IMR-90 (cell line): ENCODE data around the gene VSX2. TPM values are rescaled to one million over a fixed set of nuclear protein-coding genes. Genes with fewer than 3 reads are reported as not detected.
A peak's percentile ranks its signal among the peaks of the same experiment; 100 is the strongest.

Source experiments
- ATAC-seq: fragments of 200-7000 bp; cut with Tn5 transposase; 2 replicates; pipeline ENCODE4 v1.9.1; 2020; ENCODE audit warnings: low read depth, mild to moderate bottlenecking, moderate library complexity
- BruUV-seq: library from RNA; stranded (reverse); fragments of 400-500 nt; replicated peaks from 2 replicates; lab custom pipeline; 2021; lab: Mats Ljungman, UMichigan
- CTCF ChIA-PET: fragments of 300-600 bp; formaldehyde crosslinking; extraction: SDS; loops from one replicate; lab custom pipeline; 2021; ENCODE audit warnings: antibody characterized with exemption; lab: Yijun Ruan, JAX
- POLR2A ChIA-PET: fragments of 300-600 bp; sonication (Branson Sonifier 250); formaldehyde crosslinking; loops from one replicate; lab custom pipeline; 2022; ENCODE audit warnings: antibody characterized with exemption; ENCODE audit not compliant: unreplicated experiment; lab: Charles Lee
- DNase-seq: peaks from one replicate; pipeline ENCODE4 v3.0.0; 2013
- H2AFZ ChIP-seq: replicated peaks from 2 replicates; pipeline ENCODE3; 2013; ENCODE audit warnings: low read length, mild to moderate bottlenecking; ENCODE audit not compliant: poor library complexity
- H2AK5ac ChIP-seq: 2 replicates; pipeline ENCODE4 v1.6.1; 2013; ENCODE audit warnings: low read depth, low read length, inconsistent platforms
- H2AK9ac ChIP-seq: replicated peaks from 2 replicates; pipeline ENCODE3; 2013; ENCODE audit warnings: mild to moderate bottlenecking, low read depth, low read length, moderate library complexity; ENCODE audit not compliant: poor library complexity
- H2BK120ac ChIP-seq: 2 replicates; pipeline ENCODE4 v1.6.1; 2013; ENCODE audit warnings: low read depth, low read length, inconsistent platforms
- H2BK15ac ChIP-seq: 3 replicates; pipeline ENCODE4 v1.6.1; 2013; ENCODE audit warnings: low read depth, low read length, inconsistent platforms
- H2BK20ac ChIP-seq: 2 replicates; pipeline ENCODE4 v1.6.1; 2013; ENCODE audit warnings: low read depth, mild to moderate bottlenecking, inconsistent platforms, low read length, moderate library complexity
- H2BK5ac ChIP-seq: 2 replicates; pipeline ENCODE4 v1.6.1; 2013; ENCODE audit warnings: mild to moderate bottlenecking, low read depth, low read length, inconsistent platforms; ENCODE audit not compliant: poor library complexity, severe bottlenecking
- H3K14ac ChIP-seq: replicated peaks from 2 replicates; pipeline ENCODE4 v1.6.1; 2013; ENCODE audit warnings: low read depth, low read length, inconsistent platforms
- H3K18ac ChIP-seq: 2 replicates; pipeline ENCODE4 v1.6.1; 2013; ENCODE audit warnings: low read depth, low read length, control low read depth
- H3K23ac ChIP-seq: 2 replicates; pipeline ENCODE4 v1.6.1; 2013; ENCODE audit warnings: low read depth, low read length, inconsistent platforms
- H3K27ac ChIP-seq: 2 replicates; pipeline ENCODE4 v1.5.1; 2013; ENCODE audit warnings: mild to moderate bottlenecking, control low read depth, low read length; ENCODE audit not compliant: insufficient read depth
- H3K27me3 ChIP-seq: 2 replicates; pipeline ENCODE4 v1.6.1; 2013; ENCODE audit warnings: low read length; ENCODE audit not compliant: control insufficient read depth, insufficient read depth
- H3K36me3 ChIP-seq: 2 replicates; pipeline ENCODE4 v1.6.1; 2013; ENCODE audit warnings: low read length, mixed read lengths; ENCODE audit not compliant: control insufficient read depth, insufficient read depth
- H3K4ac ChIP-seq: 2 replicates; pipeline ENCODE4 v1.6.1; 2013; ENCODE audit warnings: low read depth, low read length, inconsistent platforms
- H3K4me1 ChIP-seq: 2 replicates; pipeline ENCODE4 v1.6.1; 2013; ENCODE audit warnings: low read length, mixed read lengths; ENCODE audit not compliant: control insufficient read depth, insufficient read depth
- H3K4me2 ChIP-seq: 2 replicates; pipeline ENCODE4 v1.6.1; 2013; ENCODE audit warnings: low read depth, mild to moderate bottlenecking, control low read depth, low read length, moderate library complexity
- H3K4me3 ChIP-seq: 2 replicates; pipeline ENCODE4 v1.5.1; 2013; ENCODE audit warnings: low read depth, mild to moderate bottlenecking, control low read depth, low read length, moderate library complexity; ENCODE audit not compliant: insufficient read depth
- H3K56ac ChIP-seq: 2 replicates; pipeline ENCODE4 v1.6.1; 2013; ENCODE audit warnings: low read length, inconsistent platforms; ENCODE audit not compliant: insufficient read depth; ENCODE audit errors: extremely low read depth
- H3K79me1 ChIP-seq, 2 experiments: 2 replicates each; pipeline ENCODE4 v1.6.1; 2013; ENCODE audit warnings: low read length in 2 of 2, inconsistent platforms in 1 of 2, low read depth in 1 of 2
- H3K9ac ChIP-seq: 2 replicates; pipeline ENCODE4 v1.6.1; 2013; ENCODE audit warnings: low read depth, low read length, control low read depth
- H3K9me1 ChIP-seq: 2 replicates; pipeline ENCODE4 v1.6.1; 2013; ENCODE audit warnings: low read length, inconsistent platforms; ENCODE audit not compliant: insufficient read depth
- H3K9me3 ChIP-seq: 2 replicates; pipeline ENCODE4 v1.6.1; 2013; ENCODE audit warnings: low read length; ENCODE audit not compliant: control insufficient read depth, insufficient read depth
- H4K20me1 ChIP-seq: 2 replicates; pipeline ENCODE4 v1.6.1; 2013; ENCODE audit warnings: low read length, inconsistent platforms; ENCODE audit not compliant: insufficient read depth
- H4K5ac ChIP-seq: 2 replicates; pipeline ENCODE4 v1.6.1; 2013; ENCODE audit warnings: mild to moderate bottlenecking, low read depth, low read length, control low read depth
- H4K8ac ChIP-seq, 2 experiments: 2 replicates each; pipeline ENCODE4 v1.6.1; 2013; ENCODE audit warnings: low read depth in 2 of 2, low read length in 2 of 2, control low read depth in 1 of 2, inconsistent platforms in 1 of 2
- H4K91ac ChIP-seq: 2 replicates; pipeline ENCODE4 v1.6.1; 2013; ENCODE audit warnings: low read depth, low read length, inconsistent platforms; ENCODE audit not compliant: insufficient read depth
- BHLHE40 ChIP-seq: fragments of 150-350 bp; IDR thresholded peaks from 2 replicates; pipeline ENCODE4 v1.6.1; 2016; ENCODE audit warnings: mild to moderate bottlenecking, low read depth, low read length
- CEBPB ChIP-seq: IDR thresholded peaks from 2 replicates; pipeline ENCODE4 v1.6.1; 2012; ENCODE audit warnings: low read depth, low read length, improper control_type of control experiment
- CHD1 ChIP-seq: IDR thresholded peaks from 2 replicates; pipeline ENCODE4 v1.6.1; 2012; ENCODE audit warnings: low read depth, low read length, improper control_type of control experiment
- FOS ChIP-seq: fragments of 150-350 bp; IDR thresholded peaks from 2 replicates; pipeline ENCODE4 v1.6.1; 2016; ENCODE audit warnings: low read depth, low read length
- MAFK ChIP-seq: IDR thresholded peaks from 2 replicates; pipeline ENCODE4 v1.6.1; 2012; ENCODE audit warnings: low read depth, low read length, improper control_type of control experiment
- MAZ ChIP-seq: IDR thresholded peaks from 2 replicates; pipeline ENCODE4 v1.6.1; 2012; ENCODE audit warnings: low read depth, mild to moderate bottlenecking, low read length, improper control_type of control experiment, moderate library complexity, borderline replicate concordance
- MXI1 ChIP-seq: IDR thresholded peaks from 2 replicates; pipeline ENCODE4 v1.6.1; 2012; ENCODE audit warnings: low read depth, mild to moderate bottlenecking, low read length, moderate library complexity, borderline replicate concordance
- NFE2L2 ChIP-seq: fragments of 150-350 bp; IDR thresholded peaks from 2 replicates; pipeline ENCODE4 v1.6.1; 2016; ENCODE audit warnings: low read depth, mild to moderate bottlenecking, low read length
- POLR2A ChIP-seq: IDR thresholded peaks from 2 replicates; pipeline ENCODE4 v1.6.1; 2012; ENCODE audit warnings: mild to moderate bottlenecking, low read depth, low read length
- RAD21 ChIP-seq: IDR thresholded peaks from 2 replicates; pipeline ENCODE4 v1.6.1; 2012; ENCODE audit warnings: low read length, improper control_type of control experiment
- RCOR1 ChIP-seq: IDR thresholded peaks from 2 replicates; pipeline ENCODE4 v1.6.1; 2012; ENCODE audit warnings: mild to moderate bottlenecking, low read length, improper control_type of control experiment; ENCODE audit not compliant: insufficient replicate concordance
- RFX5 ChIP-seq: IDR thresholded peaks from 2 replicates; pipeline ENCODE4 v1.8.0; 2012; ENCODE audit warnings: low read depth, mild to moderate bottlenecking, low read length, moderate library complexity
- SMC3 ChIP-seq: fragments of 150-350 bp; IDR thresholded peaks from 2 replicates; pipeline ENCODE4 v1.6.1; 2016; ENCODE audit warnings: low read depth, mild to moderate bottlenecking, antibody characterized with exemption, low read length, moderate library complexity
- WGBS, 2 experiments: methylation state at CpG; one replicate each; pipeline versions ENCODE4 v1.1.5 to v1.1.7; 2013; ENCODE audit warnings: missing lambda C conversion rate in 2 of 2; ENCODE audit not compliant: insufficient read length in 1 of 2; ENCODE audit errors: extremely low coverage in 2 of 2; 5-methylcytosine and 5-hydroxymethylcytosine counted together
- dilution Hi-C: fragments of 300-500 bp; cut with HindIII; formaldehyde crosslinking; loops from one replicate; pipeline ENCODE4 v1.14.3; 2018; ENCODE audit warnings: low sequenced_read_pairs; ENCODE audit not compliant: unreplicated experiment
- in situ Hi-C: fragments of 300-500 bp; cut with MboI; formaldehyde crosslinking; loops from 3 replicates; pipeline ENCODE4 v1.14.3; 2019; ENCODE audit warnings: low sequenced_read_pairs, inconsistent platforms, mixed read lengths
- intact Hi-C: fragments of 100-400 bp; cut with micrococcal nuclease; formaldehyde crosslinking; loops from 2 replicates; pipeline ENCODE4 v1.10.0; 2022
- polyA plus RNA-seq, 3 experiments: library from polyadenylated mRNA; depleted of rRNA; stranded (reverse); fragments of >200 nt; gene quantifications; 2 replicates each; pipeline ENCODE4 v1.2.3, GENCODE V29; 2012; ENCODE audit warnings: low replicate concordance in 1 of 3
- total RNA-seq: library from RNA; depleted of rRNA; stranded (reverse); fragments of >200 nt; gene quantifications from 2 replicates; pipeline ENCODE4 v1.2.3, GENCODE V29; 2012
- TF ChIP-seq, protein P1 (sequence below): fragments of 150-350 bp; IDR thresholded peaks from 2 replicates; pipeline ENCODE4 v1.6.1; 2017; ENCODE audit warnings: mild to moderate bottlenecking, antibody characterized with exemption, low read length, low read depth
- TF ChIP-seq, protein P2 (sequence below): conservative IDR thresholded peaks from 2 replicates; pipeline ENCODE4 v1.5.1; 2012; ENCODE audit warnings: mild to moderate bottlenecking, low read depth, low read length, improper control_type of control experiment
- TF ChIP-seq, protein P3 (sequence below): fragments of 150-350 bp; IDR thresholded peaks from 2 replicates; pipeline ENCODE4 v1.6.1; 2016; ENCODE audit warnings: low read depth, mild to moderate bottlenecking, low read length, moderate library complexity, borderline replicate concordance

Gene VSX2
- total and polyA plus RNA-seq, 2 of the 4 experiments (the other 2 are of a cell fraction) = not detected

DNA sequence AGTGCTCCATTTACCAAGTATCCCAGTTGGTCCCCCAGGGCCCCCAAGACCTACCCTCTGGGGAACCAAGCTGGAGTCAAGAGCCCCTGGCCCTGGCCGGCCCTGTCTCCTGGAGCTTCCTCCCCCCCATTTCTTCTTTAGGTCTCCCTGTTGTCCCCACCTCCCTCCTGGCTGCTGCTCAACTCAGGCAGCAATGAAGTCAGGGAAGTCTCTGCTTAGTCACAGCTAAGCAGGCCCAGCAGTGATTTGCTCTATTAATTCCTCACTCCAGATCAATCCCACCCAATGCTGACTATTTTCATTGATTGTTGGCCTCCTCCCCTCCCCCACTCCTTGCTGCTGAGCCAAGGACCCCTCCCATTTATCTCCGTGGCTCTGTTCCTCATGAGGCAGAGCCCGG, 28.3 kb downstream of the VSX2 start:
- no peak overlapping the region for H2BK20ac ChIP-seq
- ATAC-seq = no peak
- 38% methylated on average over 1 of the region's 3 CpGs; no CpG with 5 or more reads in 1 of the 2 experiments for WGBS, 2 experiments
- no peak overlapping the region for H2BK120ac ChIP-seq
- no TSS peak for BruUV-seq
- H3K9me3 ChIP-seq = no peaks in the 10 kb centered on the region
- no peak overlapping the region for H2AK9ac ChIP-seq
- intact Hi-C loops = no loop called here
- peaks cover 10% of the 10 kb centered on the region for H3K27me3 ChIP-seq
- H2AK5ac ChIP-seq = no peak overlapping the region
- TF ChIP-seq, protein P1, sequence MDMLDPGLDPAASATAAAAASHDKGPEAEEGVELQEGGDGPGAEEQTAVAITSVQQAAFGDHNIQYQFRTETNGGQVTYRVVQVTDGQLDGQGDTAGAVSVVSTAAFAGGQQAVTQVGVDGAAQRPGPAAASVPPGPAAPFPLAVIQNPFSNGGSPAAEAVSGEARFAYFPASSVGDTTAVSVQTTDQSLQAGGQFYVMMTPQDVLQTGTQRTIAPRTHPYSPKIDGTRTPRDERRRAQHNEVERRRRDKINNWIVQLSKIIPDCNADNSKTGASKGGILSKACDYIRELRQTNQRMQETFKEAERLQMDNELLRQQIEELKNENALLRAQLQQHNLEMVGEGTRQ = no peak
- TF ChIP-seq NFE2L2 (no peak), MAZ (no peak), CEBPB (no peak), FOS (no peak), POLR2A (no peak), RCOR1 (no peak), RAD21 (no peak), CHD1 (no peak), SMC3 (no peak), RFX5 (no peak), MXI1 (no peak), BHLHE40 (no peak), MAFK (no peak)
- TF ChIP-seq, protein P2, sequence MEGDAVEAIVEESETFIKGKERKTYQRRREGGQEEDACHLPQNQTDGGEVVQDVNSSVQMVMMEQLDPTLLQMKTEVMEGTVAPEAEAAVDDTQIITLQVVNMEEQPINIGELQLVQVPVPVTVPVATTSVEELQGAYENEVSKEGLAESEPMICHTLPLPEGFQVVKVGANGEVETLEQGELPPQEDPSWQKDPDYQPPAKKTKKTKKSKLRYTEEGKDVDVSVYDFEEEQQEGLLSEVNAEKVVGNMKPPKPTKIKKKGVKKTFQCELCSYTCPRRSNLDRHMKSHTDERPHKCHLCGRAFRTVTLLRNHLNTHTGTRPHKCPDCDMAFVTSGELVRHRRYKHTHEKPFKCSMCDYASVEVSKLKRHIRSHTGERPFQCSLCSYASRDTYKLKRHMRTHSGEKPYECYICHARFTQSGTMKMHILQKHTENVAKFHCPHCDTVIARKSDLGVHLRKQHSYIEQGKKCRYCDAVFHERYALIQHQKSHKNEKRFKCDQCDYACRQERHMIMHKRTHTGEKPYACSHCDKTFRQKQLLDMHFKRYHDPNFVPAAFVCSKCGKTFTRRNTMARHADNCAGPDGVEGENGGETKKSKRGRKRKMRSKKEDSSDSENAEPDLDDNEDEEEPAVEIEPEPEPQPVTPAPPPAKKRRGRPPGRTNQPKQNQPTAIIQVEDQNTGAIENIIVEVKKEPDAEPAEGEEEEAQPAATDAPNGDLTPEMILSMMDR = no peak
- TF ChIP-seq, protein P3, sequence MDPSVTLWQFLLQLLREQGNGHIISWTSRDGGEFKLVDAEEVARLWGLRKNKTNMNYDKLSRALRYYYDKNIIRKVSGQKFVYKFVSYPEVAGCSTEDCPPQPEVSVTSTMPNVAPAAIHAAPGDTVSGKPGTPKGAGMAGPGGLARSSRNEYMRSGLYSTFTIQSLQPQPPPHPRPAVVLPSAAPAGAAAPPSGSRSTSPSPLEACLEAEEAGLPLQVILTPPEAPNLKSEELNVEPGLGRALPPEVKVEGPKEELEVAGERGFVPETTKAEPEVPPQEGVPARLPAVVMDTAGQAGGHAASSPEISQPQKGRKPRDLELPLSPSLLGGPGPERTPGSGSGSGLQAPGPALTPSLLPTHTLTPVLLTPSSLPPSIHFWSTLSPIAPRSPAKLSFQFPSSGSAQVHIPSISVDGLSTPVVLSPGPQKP = no peak
- ChIA-PET POLR2A (no interaction called here), CTCF (interaction anchor here (0.6 to 1.6 kb wide), 3 partner anchors 11 to 518 kb away, joined by 3 to 4 read pairs (median 3); no protein-coding TSS in a partner anchor)
- H4K20me1 ChIP-seq = no peaks in the 10 kb centered on the region
- H3K4me1 ChIP-seq = no peaks in the 10 kb centered on the region
- no peak overlapping the region for H2BK15ac ChIP-seq
- no peak overlapping the region for H3K18ac ChIP-seq
- no peaks in the 10 kb centered on the region for H3K36me3 ChIP-seq
- no peak overlapping the region for H3K14ac ChIP-seq
- H3K56ac ChIP-seq = no peak overlapping the region
- in situ Hi-C loops = no loop called here
- H4K91ac ChIP-seq = no peak overlapping the region
- H3K4me2 ChIP-seq = no peak overlapping the region
- no peak overlapping the region for H3K27ac ChIP-seq
- no peak overlapping the region for H4K8ac ChIP-seq
- H3K4me3 ChIP-seq = no peak overlapping the region
- dilution Hi-C loops = no loop called here
- no peak overlapping the region for H2BK5ac ChIP-seq
- no peak overlapping the region for H2AFZ ChIP-seq
- H3K4ac ChIP-seq = no peak overlapping the region
- DNase-seq = peak; percentile 14
- no peak overlapping the region for H3K9ac ChIP-seq
- no peaks in the 10 kb centered on the region for H3K79me1 ChIP-seq
- H3K9me1 ChIP-seq = peaks cover 6% of the 10 kb centered on the region; the same call in 1 of the 2 replicates
- H3K23ac ChIP-seq = no peak overlapping the region
- no peak overlapping the region for H4K5ac ChIP-seq
